WTC11 (cell line): ENCODE data around the gene SELPLG. TPM values are rescaled to one million over a fixed set of nuclear protein-coding genes. Genes with fewer than 3 reads are reported as not detected.

Source experiments
- ATAC-seq: fragments of 200-7000 bp; cut with Tn5 transposase; 2 replicates; pipeline ENCODE4 v1.10.0; 2021; ENCODE audit warnings: mild to moderate bottlenecking, moderate library complexity
- CTCF ChIA-PET: fragments of 300-600 bp; sonication (Branson Sonifier 250); formaldehyde crosslinking; loops from one replicate; lab custom pipeline; 2021; ENCODE audit warnings: antibody characterized with exemption; lab: Charles Lee
- POLR2A ChIA-PET: fragments of 350-600 bp; sonication (Branson Sonifier 250); formaldehyde crosslinking; loops from one replicate; lab custom pipeline; 2021; ENCODE audit warnings: antibody characterized with exemption; lab: Charles Lee
- DNase-seq: peaks from one replicate; pipeline ENCODE4 v3.0.0; 2021; ENCODE audit warnings: low spot score
- H3K27ac Mint-ChIP-seq: 2 replicates; pipeline ENCODE4 v1.8.0; 2021; ENCODE audit warnings: mixed read lengths
- H3K27me3 Mint-ChIP-seq: 2 replicates; pipeline ENCODE4 v1.8.0; 2021; ENCODE audit warnings: low read depth, mild to moderate bottlenecking, moderate library complexity, mixed read lengths
- H3K36me3 Mint-ChIP-seq: 2 replicates; pipeline ENCODE4 v1.8.0; 2021; ENCODE audit warnings: mixed read lengths
- H3K4me1 Mint-ChIP-seq: 2 replicates; pipeline ENCODE4 v1.8.0; 2022; ENCODE audit warnings: mixed read lengths
- H3K4me3 Mint-ChIP-seq: 2 replicates; pipeline ENCODE4 v1.8.0; 2021; ENCODE audit warnings: mild to moderate bottlenecking, moderate library complexity, mixed read lengths
- H3K9me3 Mint-ChIP-seq: 2 replicates; pipeline ENCODE4 v1.8.0; 2021; ENCODE audit warnings: mixed read lengths
- ATF6 ChIP-seq: sonication (generic); formaldehyde crosslinking; IDR thresholded peaks from 2 replicates; pipeline ENCODE4 v1.8.1; 2023; ENCODE audit warnings: mild to moderate bottlenecking, missing genetic modification reagents
- CBFB ChIP-seq: sonication (generic); formaldehyde crosslinking; IDR thresholded peaks from 2 replicates; pipeline ENCODE4 v1.8.1; 2022; ENCODE audit warnings: mild to moderate bottlenecking, low read depth, missing genetic modification reagents
- CREB1 ChIP-seq: sonication (generic); formaldehyde crosslinking; IDR thresholded peaks from 2 replicates; pipeline ENCODE4 v1.8.0; 2023; ENCODE audit warnings: mild to moderate bottlenecking, missing genetic modification reagents
- ERG ChIP-seq: fragments of 250-450 bp; sonication (Bioruptor Pico); IDR thresholded peaks from 2 replicates; pipeline ENCODE4 v1.8.0; 2021; ENCODE audit warnings: mild to moderate bottlenecking
- GABPB1 ChIP-seq: sonication (generic); formaldehyde crosslinking; IDR thresholded peaks from 2 replicates; pipeline ENCODE4 v1.8.1; 2023; ENCODE audit warnings: mild to moderate bottlenecking, missing genetic modification reagents
- GRHL2 ChIP-seq: fragments of 250-450 bp; sonication (Bioruptor Pico); IDR thresholded peaks from 2 replicates; pipeline ENCODE4 v1.8.0; 2022; ENCODE audit warnings: mild to moderate bottlenecking, moderate library complexity; ENCODE audit not compliant: insufficient replicate concordance, severe bottlenecking
- IRF2 ChIP-seq: sonication (generic); formaldehyde crosslinking; IDR thresholded peaks from 2 replicates; pipeline ENCODE4 v1.8.0; 2022; ENCODE audit warnings: low read depth, missing genetic modification reagents, borderline replicate concordance
- MAX ChIP-seq: sonication (generic); formaldehyde crosslinking; IDR thresholded peaks from 2 replicates; pipeline ENCODE4 v1.8.0; 2022; ENCODE audit warnings: mild to moderate bottlenecking, missing genetic modification reagents
- MLX ChIP-seq: sonication (generic); formaldehyde crosslinking; IDR thresholded peaks from 2 replicates; pipeline ENCODE4 v1.8.1; 2023; ENCODE audit warnings: mild to moderate bottlenecking, missing genetic modification reagents, moderate library complexity
- NR2C2 ChIP-seq: sonication (generic); formaldehyde crosslinking; IDR thresholded peaks from 2 replicates; pipeline ENCODE4 v1.8.0; 2022; ENCODE audit warnings: mild to moderate bottlenecking, missing genetic modification reagents
- PREB ChIP-seq: sonication (generic); formaldehyde crosslinking; IDR thresholded peaks from 2 replicates; pipeline ENCODE4 v1.8.1; 2022; ENCODE audit warnings: mild to moderate bottlenecking, missing genetic modification reagents, moderate library complexity, borderline replicate concordance
- RORB ChIP-seq: fragments of 250-450 bp; sonication (Bioruptor Pico); IDR thresholded peaks from 2 replicates; pipeline ENCODE4 v1.9.0; 2021; ENCODE audit warnings: mild to moderate bottlenecking
- SMAD3 ChIP-seq: sonication (generic); formaldehyde crosslinking; IDR thresholded peaks from 2 replicates; pipeline ENCODE4 v1.8.0; 2022; ENCODE audit warnings: missing genetic modification reagents, mild to moderate bottlenecking, borderline replicate concordance
- USF2 ChIP-seq: sonication (generic); formaldehyde crosslinking; IDR thresholded peaks from 2 replicates; pipeline ENCODE4 v1.8.1; 2023; ENCODE audit warnings: mild to moderate bottlenecking, missing genetic modification reagents, moderate library complexity
- ZBTB21 ChIP-seq: sonication (generic); formaldehyde crosslinking; IDR thresholded peaks from 2 replicates; pipeline ENCODE4 v1.8.1; 2023; ENCODE audit warnings: mild to moderate bottlenecking, missing genetic modification reagents, borderline replicate concordance
- ZNF317 ChIP-seq: sonication (generic); formaldehyde crosslinking; IDR thresholded peaks from 2 replicates; pipeline ENCODE4 v1.8.1; 2023; ENCODE audit warnings: low read depth, mild to moderate bottlenecking, moderate library complexity, missing genetic modification reagents, borderline replicate concordance
- ZNF425 ChIP-seq: fragments of 250-450 bp; sonication (Bioruptor Pico); conservative IDR thresholded peaks from 2 replicates; pipeline ENCODE4 v1.9.0; 2021; ENCODE audit warnings: mild to moderate bottlenecking
- total RNA-seq: library from RNA; stranded (reverse); gene quantifications from 3 replicates; pipeline ENCODE4 v1.2.3, GENCODE V29; 2021

SELPLG gene
- total RNA-seq, 1 experiment from 2014 or later, result 0.46 TPM

GRCh38 chr12:108672054-108672453 is 38.4 kb upstream of the SELPLG start:
- no peak for DNase-seq
- ATAC-seq, result no peak
- H3K27ac Mint-ChIP-seq, result no peak overlapping the region

GRCh38 chr12:108671110-108671509 is 37.4 kb upstream of the SELPLG start:
- Mint-ChIP-seq H3K4me1 (peaks cover 26% of the 10 kb centered on the region), H3K27ac (0 out of 2 replicates have a peak overlapping the region, but pooled peaks have one; percentile 19), H3K27me3 (no peaks in the 10 kb centered on the region), H3K36me3 (peaks cover 6% of the 10 kb centered on the region), H3K9me3 (no peaks in the 10 kb centered on the region), H3K4me3 (no peak overlapping the region)
- TF ChIP-seq SMAD3 (CRISPR knock-in tag), result no peak
- no peak for TF ChIP-seq ERG
- no peak for TF ChIP-seq MAX (CRISPR knock-in tag)
- no peak for TF ChIP-seq ATF6
- TF ChIP-seq NR2C2, result no peak
- TF ChIP-seq CREB1 (CRISPR knock-in tag), result no peak
- TF ChIP-seq ZNF425 (CRISPR knock-in tag), result no peak
- TF ChIP-seq GABPB1 (CRISPR knock-in tag), result no peak
- no peak for DNase-seq
- POLR2A ChIA-PET, result no interaction called here
- ATAC-seq, result no peak
- CTCF ChIA-PET, result interaction anchor here (0.7 to 2.1 kb wide), 2 partner anchors 20 to 30 kb away, joined by 3 to 6 read pairs; no protein-coding TSS in a partner anchor

More at GRCh38 chr12:108672054-108672453, 38.4 kb upstream of the SELPLG start:
- ChIA-PET POLR2A (no interaction called here), CTCF (interaction anchor here (1.2 kb wide), 1 partner anchor 58 kb away, joined by 3 read pairs; no protein-coding TSS in a partner anchor)
- no peaks in the 10 kb centered on the region for H3K9me3 Mint-ChIP-seq
- H3K4me3 Mint-ChIP-seq, result no peak overlapping the region
- no peaks in the 10 kb centered on the region for H3K27me3 Mint-ChIP-seq
- H3K36me3 Mint-ChIP-seq, result peaks cover 6% of the 10 kb centered on the region
- peaks cover 21% of the 10 kb centered on the region for H3K4me1 Mint-ChIP-seq
- no peak for TF ChIP-seq CBFB (CRISPR knock-in tag)
- no peak for TF ChIP-seq ZNF317 (CRISPR knock-in tag)
- no peak for TF ChIP-seq ZBTB21
- TF ChIP-seq USF2, result no peak
- no peak for TF ChIP-seq RORB
- TF ChIP-seq GRHL2, result no peak
- no peak for TF ChIP-seq MAX (CRISPR knock-in tag)
- no peak for TF ChIP-seq IRF2 (CRISPR knock-in tag)
- TF ChIP-seq MLX (CRISPR knock-in tag), result no peak
- no peak for TF ChIP-seq PREB
- TF ChIP-seq, all 79 proteins: peak for 0
